Fibroblast of upper back skin (primary cell): ENCODE results near the gene VAPA.

Experiments used
- DNase-seq: peaks from one replicate; pipeline ENCODE4 v3.0.0-alpha.2; 2013

Gene VAPA

DNA sequence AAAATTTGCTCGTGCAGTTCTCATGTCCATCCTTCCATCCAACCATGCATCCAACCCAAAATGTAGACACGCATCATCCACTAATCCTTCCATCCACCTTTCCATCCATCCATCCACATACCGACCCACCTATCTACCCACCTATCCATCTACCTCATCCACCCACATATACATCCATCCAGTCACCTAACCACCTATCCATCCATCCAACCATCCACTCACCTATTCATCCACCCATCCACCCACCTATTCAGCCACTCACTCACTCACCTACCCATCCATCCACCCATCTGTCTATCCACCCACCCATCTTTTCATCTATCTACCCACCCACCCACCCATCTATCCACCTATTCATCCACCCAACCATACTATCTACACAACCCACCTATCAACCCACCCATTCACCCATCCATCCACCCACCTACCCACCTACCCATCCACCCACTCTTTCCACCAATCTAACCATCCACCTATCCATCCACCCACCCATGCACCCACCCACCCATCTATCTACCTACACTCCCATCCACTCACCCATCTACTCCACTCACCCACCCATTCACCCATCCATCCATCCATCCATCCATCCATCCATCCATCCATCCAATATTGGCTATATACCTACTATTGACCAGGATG lies 94.3 kb downstream of the VAPA start:
- DNase-seq = no peak
